H1 (cell line): ENCODE results near the gene PPCDC. TPM values are rescaled to one million over a fixed set of nuclear protein-coding genes. Genes with fewer than 3 reads are reported as not detected.

Experiments
- CTCF ChIA-PET: fragments of 300-600 bp; sonication (Branson Sonifier 250); formaldehyde crosslinking; loops from one replicate; lab custom pipeline; 2021; ENCODE audit not compliant: partially characterized antibody; lab: Charles Lee
- POLR2A ChIA-PET: fragments of 300-600 bp; sonication (Branson Sonifier 250); formaldehyde crosslinking; loops from one replicate; lab custom pipeline; 2021; ENCODE audit warnings: inconsistent platforms; ENCODE audit not compliant: partially characterized antibody; lab: Charles Lee
- DNase-seq, 2 experiments: peaks; one replicate each; pipeline versions ENCODE4 v3.0.0 to v3.0.0-alpha.2; 2010 to 2022; ENCODE audit warnings: low spot score in 2 of 2, low read depth in 1 of 2, mixed read lengths in 1 of 2
- FAIRE-seq: peaks from 2 replicates; lab custom pipeline; 2011; peaks lifted over from hg19 to GRCh38; lab: Jason Lieb, UNC
- H2AFZ ChIP-seq: 2 replicates; pipeline ENCODE4 v1.8.1; 2012; ENCODE audit warnings: low read length, inconsistent platforms
- H2AK5ac ChIP-seq: 2 replicates; pipeline ENCODE4 v1.6.1; 2013; ENCODE audit warnings: low read depth, low read length
- H2BK120ac ChIP-seq: replicated peaks from 2 replicates; pipeline ENCODE3; 2013; ENCODE audit warnings: low read depth, low read length, inconsistent platforms
- H2BK12ac ChIP-seq: 2 replicates; pipeline ENCODE4 v1.6.1; 2013; ENCODE audit warnings: low read depth, low read length
- H2BK15ac ChIP-seq: 2 replicates; pipeline ENCODE4 v1.6.1; 2013; ENCODE audit warnings: low read length
- H2BK20ac ChIP-seq: 2 replicates; pipeline ENCODE4 v1.6.1; 2013; ENCODE audit warnings: low read length
- H2BK5ac ChIP-seq: 2 replicates; pipeline ENCODE4 v1.6.1; 2013; ENCODE audit warnings: low read depth, low read length
- H3K14ac ChIP-seq: 2 replicates; pipeline ENCODE4 v1.6.1; 2013; ENCODE audit warnings: inconsistent platforms; ENCODE audit not compliant: insufficient read length
- H3K18ac ChIP-seq: 2 replicates; pipeline ENCODE4 v1.6.1; 2013; ENCODE audit warnings: low read length; ENCODE audit errors: extremely low read depth
- H3K23ac ChIP-seq: 2 replicates; pipeline ENCODE4 v1.6.1; 2013; ENCODE audit warnings: inconsistent platforms; ENCODE audit not compliant: insufficient read length
- H3K23me2 ChIP-seq: 2 replicates; pipeline ENCODE4 v1.6.1; 2013; ENCODE audit warnings: low read depth, low read length
- H3K27ac ChIP-seq: 2 replicates; pipeline ENCODE4 v1.6.1; 2011; ENCODE audit warnings: low read depth, low read length, inconsistent platforms
- H3K27me3 ChIP-seq, 4 experiments: replicated peaks in 1 of 4; 1 replicate in 1 of 4; 2 replicates in 3 of 4; pipeline versions ENCODE4 v1.6.1 to v1.8.1; 2011 to 2013; ENCODE audit warnings: low read length in 3 of 4, mild to moderate bottlenecking in 3 of 4, inconsistent platforms in 2 of 4, mixed read lengths in 2 of 4, moderate library complexity in 1 of 4; ENCODE audit not compliant: control insufficient read depth in 3 of 4, insufficient read depth in 3 of 4; ENCODE audit errors: extremely low read depth in 1 of 4
- H3K36me3 ChIP-seq, 4 experiments: 2 replicates each; pipeline versions ENCODE4 v1.6.1 to v1.8.1; 2011 to 2013; ENCODE audit warnings: mild to moderate bottlenecking in 4 of 4, low read length in 3 of 4, moderate library complexity in 2 of 4, control low read depth in 1 of 4, inconsistent platforms in 1 of 4; ENCODE audit not compliant: insufficient read depth in 4 of 4, control insufficient read depth in 2 of 4
- H3K4ac ChIP-seq: replicated peaks from 2 replicates; pipeline ENCODE3; 2013; ENCODE audit warnings: low read length, low read depth, mixed read lengths, inconsistent platforms; ENCODE audit not compliant: insufficient read length
- H3K4me1 ChIP-seq, 4 experiments: replicated peaks in 1 of 4; 1 replicate in 1 of 4; 2 replicates in 3 of 4; pipeline versions ENCODE4 v1.6.1 to v1.8.1; 2011 to 2013; ENCODE audit warnings: low read length in 3 of 4, inconsistent platforms in 2 of 4, mixed read lengths in 1 of 4; ENCODE audit not compliant: insufficient read depth in 4 of 4, control insufficient read depth in 3 of 4
- H3K4me2 ChIP-seq, 2 experiments: 2 replicates each; pipeline versions ENCODE4 v1.6.1 to v1.8.1; 2011 to 2013; ENCODE audit warnings: low read depth in 2 of 2, low read length in 2 of 2, control low read depth in 1 of 2, inconsistent platforms in 1 of 2, mild to moderate bottlenecking in 1 of 2; ENCODE audit not compliant: insufficient read depth in 1 of 2
- H3K4me3 ChIP-seq, 4 experiments: fragments of 200-600, 300-600 bp in 1 of 4; sonication (generic), shearing (Covaris generic), sonication (Bioruptor Twin) in 1 of 4; 2 replicates each; pipeline versions ENCODE4 v1.5.1 to v1.8.1; 2011 to 2016; ENCODE audit warnings: low read length in 4 of 4, low read depth in 3 of 4, control low read depth in 2 of 4, inconsistent platforms in 2 of 4, mild to moderate bottlenecking in 2 of 4, mixed read lengths in 1 of 4, moderate library complexity in 1 of 4; ENCODE audit not compliant: insufficient read depth in 2 of 4; ENCODE audit errors: extremely low read depth in 1 of 4
- H3K56ac ChIP-seq: replicated peaks from 2 replicates; pipeline ENCODE3; 2013; ENCODE audit warnings: low read depth, mild to moderate bottlenecking, mixed read lengths, low read length, inconsistent platforms; ENCODE audit not compliant: insufficient read length
- H3K79me1 ChIP-seq: 2 replicates; pipeline ENCODE4 v1.6.1; 2013; ENCODE audit warnings: low read depth, low read length, control low read depth
- H3K79me2 ChIP-seq, 2 experiments: 2 replicates each; pipeline versions ENCODE4 v1.6.1 to v1.8.1; 2012 to 2013; ENCODE audit warnings: low read length in 2 of 2, mild to moderate bottlenecking in 2 of 2, inconsistent platforms in 1 of 2; ENCODE audit not compliant: insufficient read depth in 2 of 2, control insufficient read depth in 1 of 2
- H3K9ac ChIP-seq, 4 experiments: replicated peaks in 1 of 4; 1 replicate in 1 of 4; 2 replicates in 3 of 4; pipeline versions ENCODE4 v1.6.1 to v1.8.1; 2011 to 2013; ENCODE audit warnings: low read depth in 3 of 4, low read length in 3 of 4, control low read depth in 2 of 4, mild to moderate bottlenecking in 2 of 4, moderate library complexity in 2 of 4, inconsistent platforms in 1 of 4; ENCODE audit errors: extremely low read depth in 1 of 4
- H3K9me3 ChIP-seq, 2 experiments: 2 replicates each; pipeline versions ENCODE4 v1.6.1 to v1.8.1; 2012 to 2013; ENCODE audit warnings: mild to moderate bottlenecking in 2 of 2, moderate library complexity in 2 of 2, control low read depth in 1 of 2, inconsistent platforms in 1 of 2, low read depth in 1 of 2, low read length in 1 of 2, mixed read lengths in 1 of 2; ENCODE audit not compliant: insufficient read depth in 2 of 2
- H4K20me1 ChIP-seq, 2 experiments: replicated peaks in 1 of 2; 2 replicates each; pipeline versions ENCODE3 to v1.8.1; 2011 to 2013; ENCODE audit warnings: inconsistent platforms in 2 of 2, low read length in 2 of 2, mild to moderate bottlenecking in 1 of 2; ENCODE audit not compliant: insufficient read depth in 2 of 2, control insufficient read depth in 1 of 2
- H4K5ac ChIP-seq: 2 replicates; pipeline ENCODE4 v1.6.1; 2013; ENCODE audit warnings: low read length, low read depth, mixed read lengths, inconsistent platforms; ENCODE audit not compliant: insufficient read length
- H4K8ac ChIP-seq: 2 replicates; pipeline ENCODE4 v1.8.0; 2013; ENCODE audit warnings: mild to moderate bottlenecking, moderate library complexity, low read length, inconsistent platforms; ENCODE audit not compliant: insufficient read depth; ENCODE audit errors: extremely low read depth
- H4K91ac ChIP-seq: replicated peaks from 2 replicates; pipeline ENCODE3; 2013; ENCODE audit warnings: low read length, mixed read lengths, inconsistent platforms; ENCODE audit not compliant: insufficient read length
- BACH1 ChIP-seq: IDR thresholded peaks from 2 replicates; pipeline ENCODE4 v1.6.1; 2012; ENCODE audit warnings: low read length, improper control_type of control experiment
- RAD21 ChIP-seq, 2 experiments: IDR thresholded peaks in 1 of 2; conservative IDR thresholded peaks in 1 of 2; 2 replicates each; pipeline ENCODE4 v1.6.1; 2011; ENCODE audit warnings: low read depth in 2 of 2, low read length in 2 of 2, improper control_type of control experiment in 1 of 2, inconsistent platforms in 1 of 2, mild to moderate bottlenecking in 1 of 2, moderate library complexity in 1 of 2
- SIN3A ChIP-seq, 2 experiments: IDR thresholded peaks in 1 of 2; conservative IDR thresholded peaks in 1 of 2; 2 replicates each; pipeline ENCODE4 v1.6.1; 2011 to 2012; ENCODE audit warnings: low read length in 2 of 2, improper control_type of control experiment in 1 of 2, low read depth in 1 of 2, mild to moderate bottlenecking in 1 of 2
- SIRT6 ChIP-seq: IDR thresholded peaks from one replicate; pipeline ENCODE4 v1.7.1; 2012; ENCODE audit warnings: low read length, inconsistent platforms
- WGBS, 2 experiments: shearing (Covaris generic) in 1 of 2; methylation state at CpG; one replicate each; pipeline versions ENCODE4 v1.1.6 to v1.1.7; 2013 to 2015; ENCODE audit warnings: low lambda C conversion rate in 2 of 2, mixed read lengths in 2 of 2, inconsistent platforms in 1 of 2, low coverage in 1 of 2, missing lambda C conversion rate in 1 of 2; ENCODE audit not compliant: insufficient replicate concordance in 2 of 2, insufficient coverage in 1 of 2, insufficient read length in 1 of 2; ENCODE audit errors: extremely low coverage in 1 of 2, missing lambda C conversion rate in 1 of 2; 5-methylcytosine and 5-hydroxymethylcytosine counted together
- polyA plus RNA-seq, 7 experiments: library from polyadenylated mRNA; depleted of rRNA in 3 of 7; stranded (reverse) in 5 of 7; unstranded in 2 of 7; fragments of >200 nt in 5 of 7; fragments of 200-250 nt in 2 of 7; gene quantifications; 1 replicate in 5 of 7; 2 replicates in 1 of 7; 4 replicates in 1 of 7; pipeline versions ENCODE4 v1.2.1 to v1.2.3, GENCODE V29; 2011 to 2013; ENCODE audit warnings: missing spikeins in 2 of 7, mixed read lengths in 2 of 7
- total RNA-seq: library from RNA; stranded (reverse); fragmentation: NEBNext Ultra II Directional; extraction: Animal tissue kit (Norgen Biotek cat#: 25700); gene quantifications from 2 replicates; pipeline ENCODE4 v1.2.1, GENCODE V29; 2021
- TF ChIP-seq, protein P1 (sequence below): IDR thresholded peaks from 2 replicates; pipeline ENCODE4 v1.6.1; 2012; ENCODE audit warnings: inconsistent platforms

The PPCDC gene
- total and polyA plus RNA-seq, 2 of the 8 experiments (the other 6 are each of a cell fraction or from before 2014, with no cell fraction given): 11.3 to 29.7 TPM

DNA sequence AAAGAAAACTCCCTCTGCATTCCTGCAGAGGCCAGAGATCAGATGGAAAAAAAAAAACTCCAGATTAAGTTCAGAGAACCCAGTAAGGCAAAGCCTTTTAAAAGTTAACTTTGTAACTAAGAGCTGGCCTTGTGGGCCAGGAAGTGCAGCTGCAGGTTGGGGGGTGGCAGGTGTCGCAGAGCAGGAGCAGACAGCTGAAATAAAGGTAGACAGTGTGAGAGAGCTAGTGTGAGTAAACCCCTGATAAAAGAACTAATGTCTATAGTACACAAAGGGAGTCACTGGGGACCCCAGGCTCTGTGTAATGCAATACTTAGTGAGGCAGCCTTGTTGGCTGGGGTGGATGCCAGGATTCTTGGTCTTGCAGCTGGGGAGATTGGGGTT is 42.1 kb downstream of the PPCDC start:
- no peak overlapping the region for H3K4me2 ChIP-seq
- H3K23me2 ChIP-seq: no peaks in the 10 kb centered on the region
- no peak overlapping the region for H4K5ac ChIP-seq
- WGBS, 2 experiments: 90% methylated on average over 1 of the region's 1 CpG; no CpG with 5 or more reads in 1 of the 2 experiments
- H2AK5ac ChIP-seq: no peak overlapping the region
- no peaks in the 10 kb centered on the region; a peak in 1 of 7 replicates for H3K4me1 ChIP-seq
- no peak overlapping the region for H4K8ac ChIP-seq
- H3K27me3 ChIP-seq: no peaks in the 10 kb centered on the region; a peak in 1 of 7 replicates
- no peak overlapping the region for H3K18ac ChIP-seq
- no peak overlapping the region for H2BK20ac ChIP-seq
- no peak for DNase-seq
- no peak overlapping the region for H3K14ac ChIP-seq
- no peak overlapping the region for H2BK12ac ChIP-seq
- H4K91ac ChIP-seq: no peak overlapping the region
- ChIA-PET POLR2A (interaction anchor here (0.6 to 1.6 kb wide), 2 partner anchors 14 to 58 kb away, joined by 3 to 4 read pairs; no protein-coding TSS in a partner anchor), CTCF (interaction anchor here (1.2 kb wide), 1 partner anchor 22 kb away, joined by 7 read pairs; no protein-coding TSS in a partner anchor)
- no peak for FAIRE-seq
- H3K4ac ChIP-seq: no peak overlapping the region
- H3K36me3 ChIP-seq: no peaks in the 10 kb centered on the region
- no peak overlapping the region for H3K27ac ChIP-seq
- H3K79me1 ChIP-seq: no peaks in the 10 kb centered on the region
- no peak overlapping the region for H3K23ac ChIP-seq
- H3K79me2 ChIP-seq: no peaks in the 10 kb centered on the region
- H3K4me3 ChIP-seq: no peak overlapping the region
- no peak overlapping the region for H2AFZ ChIP-seq
- H4K20me1 ChIP-seq: no peaks in the 10 kb centered on the region
- TF ChIP-seq BACH1 (no peak), SIRT6 (no peak), SIN3A (conservative IDR thresholded peaks at IDR 0.05 in 1 of 2, IDR thresholded peaks at IDR 0.05 in 1 of 2; ENCODE audit: low read depth in 1 of 2, low read length in 2 of 2) (no peak), RAD21 (IDR thresholded peaks at IDR 0.05 in 1 of 2, conservative IDR thresholded peaks at IDR 0.05 in 1 of 2; ENCODE audit: low read depth in 2 of 2, low read length in 2 of 2) (no peak)
- TF ChIP-seq, protein P1, sequence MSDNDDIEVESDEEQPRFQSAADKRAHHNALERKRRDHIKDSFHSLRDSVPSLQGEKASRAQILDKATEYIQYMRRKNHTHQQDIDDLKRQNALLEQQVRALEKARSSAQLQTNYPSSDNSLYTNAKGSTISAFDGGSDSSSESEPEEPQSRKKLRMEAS: no peak
- no peak overlapping the region for H3K9ac ChIP-seq
- H3K56ac ChIP-seq: no peak overlapping the region
- H2BK120ac ChIP-seq: no peak overlapping the region
- H3K9me3 ChIP-seq: peaks cover 0 to 7% of the 10 kb centered on the region in 2 experiments; a peak in 2 of 4 replicates
- H2BK15ac ChIP-seq: no peak overlapping the region
- no peak overlapping the region for H2BK5ac ChIP-seq
